C4-2B (cell line): ENCODE results near the gene BPNT1.

Experiments
- ZFX ChIP-seq: fragments of 450-650 bp; IDR thresholded peaks from 2 replicates; pipeline ENCODE4 v1.6.1; 2017
- TF ChIP-seq, protein P1 (sequence below): fragments of 450-650 bp; conservative IDR thresholded peaks from 2 replicates; pipeline ENCODE4 v1.5.1; 2017; ENCODE audit warnings: mild to moderate bottlenecking

DNA sequence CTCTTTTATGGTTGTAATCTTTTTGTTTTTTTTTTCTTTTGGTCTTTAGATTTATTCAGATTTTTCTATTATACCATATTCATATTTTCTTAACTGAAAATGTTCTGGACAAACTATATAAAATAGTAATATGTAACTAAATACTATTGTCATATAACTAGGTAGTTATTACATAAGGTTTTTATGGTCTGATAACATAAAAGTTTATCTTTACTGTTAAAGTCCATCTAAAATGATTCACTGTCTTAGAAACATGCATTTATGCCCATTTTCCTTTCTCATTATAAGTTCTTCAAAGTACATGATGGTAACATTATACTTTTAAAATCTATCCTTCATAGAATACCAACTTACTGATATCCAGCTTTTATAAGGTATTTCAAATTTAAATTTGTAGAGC is 33.5 kb upstream of the BPNT1 start:
- TF ChIP-seq, protein P1, sequence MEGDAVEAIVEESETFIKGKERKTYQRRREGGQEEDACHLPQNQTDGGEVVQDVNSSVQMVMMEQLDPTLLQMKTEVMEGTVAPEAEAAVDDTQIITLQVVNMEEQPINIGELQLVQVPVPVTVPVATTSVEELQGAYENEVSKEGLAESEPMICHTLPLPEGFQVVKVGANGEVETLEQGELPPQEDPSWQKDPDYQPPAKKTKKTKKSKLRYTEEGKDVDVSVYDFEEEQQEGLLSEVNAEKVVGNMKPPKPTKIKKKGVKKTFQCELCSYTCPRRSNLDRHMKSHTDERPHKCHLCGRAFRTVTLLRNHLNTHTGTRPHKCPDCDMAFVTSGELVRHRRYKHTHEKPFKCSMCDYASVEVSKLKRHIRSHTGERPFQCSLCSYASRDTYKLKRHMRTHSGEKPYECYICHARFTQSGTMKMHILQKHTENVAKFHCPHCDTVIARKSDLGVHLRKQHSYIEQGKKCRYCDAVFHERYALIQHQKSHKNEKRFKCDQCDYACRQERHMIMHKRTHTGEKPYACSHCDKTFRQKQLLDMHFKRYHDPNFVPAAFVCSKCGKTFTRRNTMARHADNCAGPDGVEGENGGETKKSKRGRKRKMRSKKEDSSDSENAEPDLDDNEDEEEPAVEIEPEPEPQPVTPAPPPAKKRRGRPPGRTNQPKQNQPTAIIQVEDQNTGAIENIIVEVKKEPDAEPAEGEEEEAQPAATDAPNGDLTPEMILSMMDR: no peak
- no peak for TF ChIP-seq ZFX
